Measurements from ENCODE around the gene FAAP20. TPM values are rescaled to one million over a fixed set of nuclear protein-coding genes. Genes with fewer than 3 reads are reported as not detected.
A peak's percentile ranks its signal among the peaks of the same experiment; 100 is the strongest.

The FAAP20 gene
- total RNA-seq, 1 donor from 2014 or later, result 37.3 TPM

GRCh38 chr1:2197707-2198165, 3.2 kb upstream of the FAAP20 start:
- no peak for DNase-seq (ENCODE audit: low read depth)

DNA sequence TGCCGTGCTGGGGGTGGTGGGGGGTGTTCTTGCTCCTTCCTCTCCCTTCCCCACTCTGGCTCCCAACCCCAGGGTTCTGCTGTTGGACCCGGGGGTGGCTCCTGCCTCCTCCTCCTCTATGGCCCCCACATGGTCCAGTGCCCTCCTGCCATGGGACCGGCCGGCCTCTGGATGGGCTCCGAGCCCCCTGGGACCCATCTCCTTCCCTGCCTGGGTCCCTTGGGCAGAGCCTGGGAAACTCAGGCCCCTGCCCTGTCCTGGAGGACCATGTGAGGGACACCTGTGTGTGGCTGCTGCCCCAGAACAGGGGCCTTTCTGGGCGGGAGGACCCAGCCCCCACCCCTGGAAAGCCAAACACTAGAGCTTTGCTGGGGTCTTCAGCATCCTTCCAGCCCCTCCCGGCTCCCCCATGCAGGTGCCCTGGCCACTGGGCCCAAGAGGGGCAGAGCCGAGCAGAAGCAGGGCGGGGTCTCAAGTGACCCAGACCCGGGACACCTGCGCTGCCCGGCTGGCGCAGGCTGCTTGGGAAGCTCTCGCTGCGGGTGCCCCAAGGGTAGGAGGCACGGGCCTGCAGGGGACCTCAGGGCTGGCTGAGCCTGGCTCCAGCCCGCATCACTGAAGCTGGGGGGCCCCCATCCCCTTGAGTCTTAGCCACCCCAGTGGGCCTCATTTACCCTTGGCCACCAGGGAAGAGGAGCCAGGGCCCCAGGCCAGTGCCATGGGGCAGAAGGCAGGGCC, 2.5 kb upstream of the FAAP20 start:
- no peak for DNase-seq (ENCODE audit: low read depth)

DNA sequence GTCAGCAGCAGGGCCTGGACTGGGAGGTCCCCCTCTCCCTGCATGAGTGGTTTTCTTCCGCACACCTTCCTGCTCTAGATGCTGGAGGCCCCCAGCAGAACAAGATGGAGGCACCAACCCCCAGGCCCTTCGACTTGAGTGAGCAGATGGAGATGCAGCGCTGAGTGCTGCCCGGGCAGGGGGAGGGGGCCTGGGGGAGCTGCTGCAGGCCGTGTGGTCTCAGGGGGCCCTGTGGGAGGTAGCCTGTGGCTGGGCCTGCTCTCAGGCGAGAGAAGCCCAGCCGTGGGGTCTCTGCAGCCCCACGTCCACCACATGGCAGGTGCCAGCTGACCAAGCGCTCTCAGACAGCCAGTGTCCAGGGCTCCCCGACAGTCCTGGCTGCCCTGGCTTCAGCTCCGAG, 1.2 kb upstream of the FAAP20 start:
- DNase-seq (ENCODE audit: low read depth), result no peak

GRCh38 chr1:2194898-2195673, 514 bp upstream of the FAAP20 start:
- peak; percentile 88 for DNase-seq (ENCODE audit: low read depth)

GRCh38 chr1:2193514-2194281, 874 bp downstream of the FAAP20 start:
- no peak for DNase-seq (ENCODE audit: low read depth)

- peak; percentile 42 for DNase-seq (ENCODE audit: low read depth)
Observed at GRCh38 chr1:2192031-2192995, 2.3 kb downstream of the FAAP20 start.

DNA sequence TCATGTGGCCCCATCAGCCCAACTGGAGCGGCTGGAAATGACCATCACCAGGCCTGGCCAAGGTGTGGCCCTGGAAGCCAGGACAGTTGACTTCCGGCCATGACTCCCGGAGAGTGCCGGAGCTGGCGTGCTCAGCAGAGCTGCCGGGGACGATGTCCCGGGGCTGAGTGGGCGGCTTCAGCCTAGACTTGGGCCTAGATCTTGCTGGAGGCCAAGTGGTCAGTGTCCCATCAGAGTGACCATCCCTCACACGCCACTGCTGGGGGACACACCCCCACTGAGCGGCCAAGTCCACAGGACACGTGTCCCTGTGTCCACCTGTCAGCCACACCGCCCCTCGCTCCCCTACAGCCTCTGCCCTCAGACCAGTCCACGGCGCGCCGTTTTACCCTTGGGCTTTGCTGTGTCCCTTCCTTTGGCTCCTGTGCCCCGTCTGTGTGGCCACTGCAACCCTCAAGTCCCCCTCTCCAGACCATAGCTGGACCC, 4.0 kb downstream of the FAAP20 start:
- DNase-seq (ENCODE audit: low read depth), result no peak

- peak; percentile 96 for DNase-seq (ENCODE audit: low read depth)
Observed at GRCh38 chr1:2189459-2190425, 4.8 kb downstream of the FAAP20 start.

- no peak for DNase-seq (ENCODE audit: low read depth)
Observed at GRCh38 chr1:2188336-2188735, 6.2 kb downstream of the FAAP20 start.

DNA sequence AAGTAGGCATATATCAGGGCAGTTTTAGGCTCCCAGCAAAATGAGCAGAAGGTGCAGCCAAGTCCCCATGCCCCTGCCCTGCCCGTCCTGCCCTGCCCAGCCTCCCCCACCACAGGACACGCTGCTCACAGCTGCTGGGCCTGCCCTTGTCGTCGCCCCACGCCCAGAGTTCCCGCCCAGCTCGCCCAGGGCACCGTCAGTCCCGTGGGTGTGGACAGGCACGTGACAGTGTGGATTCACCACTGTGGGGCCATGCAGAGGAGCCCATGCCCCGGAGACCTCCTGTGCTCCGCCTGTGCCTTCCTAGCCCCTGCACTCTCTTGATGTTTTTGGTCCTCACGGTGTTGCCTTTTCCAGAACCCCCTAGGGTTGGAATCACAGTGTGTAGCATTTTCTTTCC, 7.0 kb downstream of the FAAP20 start:
- no peak for DNase-seq (ENCODE audit: low read depth)

DNA sequence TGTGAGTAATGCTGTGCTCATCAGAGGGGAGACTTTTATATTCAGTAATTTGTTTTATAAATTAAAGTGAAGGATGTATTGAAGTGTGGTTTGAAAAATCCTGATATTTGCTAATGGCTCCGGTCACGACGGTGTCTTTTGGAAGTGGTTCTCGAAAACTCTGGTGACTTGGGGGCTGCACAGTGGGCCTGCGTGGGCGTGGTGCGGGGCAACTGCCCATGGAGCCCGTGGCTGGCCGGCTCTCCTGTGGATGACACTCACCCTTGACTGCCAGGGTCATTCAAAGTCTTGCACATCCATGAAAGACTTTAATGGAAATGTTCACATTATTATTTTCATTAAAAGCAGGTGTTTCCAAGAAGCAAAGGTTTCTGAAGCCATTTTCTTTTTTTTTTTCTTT, 7.7 kb downstream of the FAAP20 start:
- no peak for DNase-seq (ENCODE audit: low read depth)

DNA sequence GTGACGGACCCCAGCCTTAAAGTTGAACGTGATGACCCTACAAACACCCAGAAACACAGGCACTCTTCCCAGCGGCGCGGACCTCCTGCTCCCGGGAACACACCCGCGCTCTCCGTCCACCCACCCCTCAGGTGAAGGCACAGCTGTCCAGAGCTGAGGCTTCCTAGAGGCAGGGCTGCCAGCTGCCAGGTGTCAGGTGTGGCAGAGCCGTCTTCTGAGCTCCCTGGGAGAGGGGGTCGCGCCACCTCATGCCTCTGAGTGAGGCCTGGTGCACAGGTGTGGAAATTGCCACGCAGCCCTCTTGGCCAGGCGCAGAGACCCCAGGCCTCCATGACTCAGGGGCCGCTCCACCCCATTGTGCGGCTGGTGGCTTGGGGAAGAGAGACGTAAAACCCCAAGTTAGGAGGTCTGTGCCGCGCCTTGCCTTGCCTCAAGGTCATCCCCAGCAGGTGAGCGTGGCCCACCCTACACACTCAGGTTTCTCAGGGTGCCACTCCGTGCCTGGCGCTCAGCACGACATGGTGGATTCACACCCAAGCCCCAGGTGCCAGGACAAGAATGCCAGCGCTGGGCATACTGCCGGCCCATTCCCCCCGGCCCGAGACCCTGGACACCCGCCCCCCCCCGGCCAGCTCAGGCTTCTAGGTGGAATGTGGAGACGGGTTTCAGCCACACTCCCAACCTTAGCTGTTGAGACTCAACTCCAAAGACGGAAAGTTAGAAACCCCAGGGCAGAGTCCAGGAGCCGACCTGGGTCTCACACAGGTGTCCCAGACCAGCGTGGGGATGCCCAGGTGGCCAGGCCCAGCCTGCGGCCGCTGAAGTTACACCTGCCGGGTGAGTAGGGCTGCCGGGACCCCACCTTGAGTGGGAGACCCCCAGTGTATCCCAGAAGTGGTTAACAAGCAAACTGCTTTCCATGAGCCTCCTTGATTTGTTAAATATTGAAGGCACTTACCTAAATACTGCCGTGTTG, 8.4 kb downstream of the FAAP20 start:
- no peak for DNase-seq (ENCODE audit: low read depth)

DNA sequence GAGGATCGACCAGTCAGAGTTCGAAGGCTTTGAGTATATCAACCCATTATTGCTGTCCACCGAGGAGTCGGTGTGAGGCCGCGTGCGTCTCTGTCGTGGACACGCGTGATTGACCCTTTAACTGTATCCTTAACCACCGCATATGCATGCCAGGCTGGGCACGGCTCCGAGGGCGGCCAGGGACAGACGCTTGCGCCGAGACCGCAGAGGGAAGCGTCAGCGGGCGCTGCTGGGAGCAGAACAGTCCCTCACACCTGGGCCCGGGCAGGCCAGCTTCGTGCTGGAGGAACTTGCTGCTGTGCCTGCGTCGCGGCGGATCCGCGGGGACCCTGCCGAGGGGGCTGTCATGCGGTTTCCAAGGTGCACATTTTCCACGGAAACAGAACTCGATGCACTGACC, 9.6 kb downstream of the FAAP20 start:
- DNase-seq (ENCODE audit: low read depth), result no peak

DNA sequence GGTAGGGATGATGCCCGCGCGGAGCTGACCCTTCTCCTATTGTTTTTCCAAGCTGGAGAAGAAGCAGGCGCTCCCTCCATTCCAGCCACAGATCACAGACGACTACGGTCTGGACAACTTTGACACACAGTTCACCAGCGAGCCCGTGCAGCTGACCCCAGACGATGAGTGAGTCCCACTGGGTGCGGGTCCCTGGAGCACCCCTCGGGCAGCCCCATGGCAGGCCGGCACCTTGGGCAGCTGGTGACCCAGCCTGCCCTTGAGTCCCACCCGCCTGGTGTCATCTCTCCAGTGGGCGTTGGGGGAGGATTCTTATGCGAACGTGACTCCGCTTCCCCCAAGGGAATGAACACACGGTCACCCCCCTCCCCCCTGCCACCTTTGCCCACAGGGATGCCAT, 10.0 kb downstream of the FAAP20 start:
- no peak for DNase-seq (ENCODE audit: low read depth)

- no peak for DNase-seq (ENCODE audit: low read depth)
Observed at GRCh38 chr1:2183937-2184334, 10.6 kb downstream of the FAAP20 start.

- DNase-seq (ENCODE audit: low read depth), result no peak
Observed at GRCh38 chr1:2182376-2182775, 12.2 kb downstream of the FAAP20 start.

DNA sequence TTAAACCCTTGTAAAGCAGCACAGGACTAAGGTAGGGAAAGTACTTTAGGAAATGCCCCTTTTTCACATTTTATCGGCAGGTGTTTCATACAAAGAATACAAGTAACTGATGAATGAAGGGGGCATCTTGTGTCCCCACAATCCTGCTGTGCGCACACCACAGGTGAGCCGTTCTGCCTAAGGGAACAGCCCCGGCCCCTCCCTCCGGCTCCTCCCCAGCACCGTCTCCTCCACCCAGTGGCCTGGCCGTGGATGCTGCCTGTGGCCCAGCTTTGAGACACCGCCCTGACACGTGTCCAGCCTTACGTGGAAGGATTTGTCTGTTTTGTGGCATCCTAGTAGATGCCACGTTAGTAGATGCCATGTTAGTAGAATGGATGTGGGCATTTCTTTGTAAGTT, 12.8 kb downstream of the FAAP20 start:
- no peak for DNase-seq (ENCODE audit: low read depth)

- DNase-seq (ENCODE audit: low read depth), result no peak
Observed at GRCh38 chr1:2181271-2181670, 13.3 kb downstream of the FAAP20 start.
